ENCODE measurements around the gene PPP1R37. TPM values are rescaled to one million over a fixed set of nuclear protein-coding genes. Genes with fewer than 3 reads are reported as not detected.

PPP1R37 gene
- total and polyA plus RNA-seq, 2 donors (not counting 3 experiments of a cell fraction or from before 2014, with no cell fraction given), result 16.2 to 27.1 TPM

- CTCF ChIA-PET, result no interaction called here
- intact Hi-C loops (cut with micrococcal nuclease) (loop anchor here (5.0 kb wide), 2 partner anchors 33 to 153 kb away; partner anchors contain the start of gene EXOC3L2), dilution Hi-C loops (cut with MboI; ENCODE audit: extremely low pct_ligation_motif_present, low sequenced_read_pairs) (no loop called here)
These were observed 1.7 kb downstream of the PPP1R37 start for GRCh38 chr19:45094707-45095106.

More at GRCh38 chr19:45094707-45095106, 1.7 kb downstream of the PPP1R37 start:
- H3K27me3 ChIP-seq (ENCODE audit: control insufficient read depth in 2 of 2, insufficient read depth in 2 of 2, low read length in 2 of 2), result no peaks in the 10 kb centered on the region
- TF ChIP-seq MAX (IDR thresholded peaks at IDR 0.05; ENCODE audit: insufficient read depth, insufficient read length), result no peak
- no peak for TF ChIP-seq MYC (IDR thresholded peaks at IDR 0.05; ENCODE audit: low read depth, low read length)
- TF ChIP-seq POLR2AphosphoS5 (IDR thresholded peaks at IDR 0.05; ENCODE audit: insufficient read depth, low read depth, low read length), result no peak
- TF ChIP-seq GATA2 (IDR thresholded peaks at IDR 0.05; ENCODE audit: insufficient read depth, insufficient read length, low read depth, low read length), result no peak
- TF ChIP-seq CTCF (IDR thresholded peaks at IDR 0.05; ENCODE audit: extremely low read depth in 1 of 2, insufficient read depth in 1 of 2, low read depth in 1 of 2, low read length in 2 of 2), result no peak
- TF ChIP-seq POLR2A (IDR thresholded peaks at IDR 0.05; ENCODE audit: low read depth, low read length), result no peak
- no peak overlapping the region for H2AFZ ChIP-seq (ENCODE audit: low read depth, low read length)
- H3K4me1 ChIP-seq (ENCODE audit: control insufficient read depth, extremely low read depth, insufficient read depth, low read length), result peaks cover 29% of the 10 kb centered on the region
- no peak overlapping the region for H3K4me3 ChIP-seq (replicated peaks in 1 of 3; ENCODE audit: insufficient read depth in 1 of 3, low read depth in 1 of 3, low read length in 3 of 3)
- FAIRE-seq (no peak), DNase-seq (ENCODE audit: low read depth, low spot score) (no peak)
- no TSS peak for BruUV-seq (replicated peaks)
- H3K27ac ChIP-seq (ENCODE audit: insufficient read depth, low read depth, low read length), result no peak overlapping the region
- H3K9me1 ChIP-seq (replicated peaks; ENCODE audit: control insufficient read depth, extremely low read depth, insufficient read depth, low read length), result no peaks in the 10 kb centered on the region
- H3K4me2 ChIP-seq (ENCODE audit: insufficient read depth, low read length), result no peak overlapping the region
- H3K79me2 ChIP-seq (ENCODE audit: control insufficient read depth, insufficient read depth, low read length), result peaks cover 66% of the 10 kb centered on the region
- H3K9ac ChIP-seq (replicated peaks; ENCODE audit: extremely low read depth, insufficient read depth, low read length), result no peak overlapping the region
- peaks cover 0 to 6% of the 10 kb centered on the region in 2 experiments for H3K36me3 ChIP-seq (ENCODE audit: control insufficient read depth in 2 of 2, extremely low read depth in 1 of 2, insufficient read depth in 2 of 2, low read length in 2 of 2)
- no peaks in the 10 kb centered on the region for H3K9me3 ChIP-seq (replicated peaks; ENCODE audit: control insufficient read depth, insufficient read depth, low read length)
- POLR2A ChIA-PET, result no interaction called here
- no peaks in the 10 kb centered on the region for H4K20me1 ChIP-seq (replicated peaks; ENCODE audit: control insufficient read depth, extremely low read depth, insufficient read depth, low read length)

Measured in endothelial cell of umbilical vein (primary cell).